ENCODE results near the gene SNX15.

GRCh38 chr11:65003282-65003681 lies 24.0 kb upstream of the SNX15 start:
- TF ChIP-seq POLR2A (IDR thresholded peaks at IDR 0.05) (no peak), CTCF (IDR thresholded peaks at IDR 0.05) (no peak)
